ENCODE results near the gene ZNF511. TPM values are rescaled to one million over a fixed set of nuclear protein-coding genes. Genes with fewer than 3 reads are reported as not detected.

The ZNF511 gene
- total and polyA plus RNA-seq, 2 of the 4 experiments (the other 2 are of a cell fraction) = 13.6 to 32.6 TPM

- dilution Hi-C loops (cut with HindIII; ENCODE audit: low sequenced_read_pairs, unreplicated experiment) = no loop called here
- H3K27me3 ChIP-seq (ENCODE audit: control insufficient read depth, insufficient read depth, low read length) = no peaks in the 10 kb centered on the region; the same call in 1 of the 2 replicates
- in situ Hi-C loops (cut with MboI; ENCODE audit: low sequenced_read_pairs) = loop anchor here (25.0 kb wide), 1 partner anchor 601 kb away; no protein-coding TSS in a partner anchor
- no TSS peak for BruUV-seq (replicated peaks)
- H2AK9ac ChIP-seq (replicated peaks; ENCODE audit: low read depth, low read length, poor library complexity) = no peak overlapping the region
- H3K27ac ChIP-seq (ENCODE audit: insufficient read depth, low read length) = no peak overlapping the region
- TF ChIP-seq USF2 (IDR thresholded peaks at IDR 0.05; ENCODE audit: low read depth, low read length) (no peak), CHD1 (IDR thresholded peaks at IDR 0.05; ENCODE audit: low read depth, low read length) (no peak), RFX5 (IDR thresholded peaks at IDR 0.05; ENCODE audit: low read depth, low read length) (no peak), SMC3 (IDR thresholded peaks at IDR 0.05; ENCODE audit: low read depth, low read length) (no peak), RAD21 (IDR thresholded peaks at IDR 0.05; ENCODE audit: low read length) (no peak), POLR2A (IDR thresholded peaks at IDR 0.05; ENCODE audit: low read depth, low read length) (no peak), MXI1 (IDR thresholded peaks at IDR 0.05; ENCODE audit: borderline replicate concordance, low read depth, low read length) (no peak), FOS (IDR thresholded peaks at IDR 0.05; ENCODE audit: low read depth, low read length) (no peak), CEBPB (IDR thresholded peaks at IDR 0.05; ENCODE audit: low read depth, low read length) (no peak), NFE2L2 (IDR thresholded peaks at IDR 0.05; ENCODE audit: low read depth, low read length) (no peak), MAZ (IDR thresholded peaks at IDR 0.05; ENCODE audit: borderline replicate concordance, low read depth, low read length) (no peak)
- TF ChIP-seq, protein P1, sequence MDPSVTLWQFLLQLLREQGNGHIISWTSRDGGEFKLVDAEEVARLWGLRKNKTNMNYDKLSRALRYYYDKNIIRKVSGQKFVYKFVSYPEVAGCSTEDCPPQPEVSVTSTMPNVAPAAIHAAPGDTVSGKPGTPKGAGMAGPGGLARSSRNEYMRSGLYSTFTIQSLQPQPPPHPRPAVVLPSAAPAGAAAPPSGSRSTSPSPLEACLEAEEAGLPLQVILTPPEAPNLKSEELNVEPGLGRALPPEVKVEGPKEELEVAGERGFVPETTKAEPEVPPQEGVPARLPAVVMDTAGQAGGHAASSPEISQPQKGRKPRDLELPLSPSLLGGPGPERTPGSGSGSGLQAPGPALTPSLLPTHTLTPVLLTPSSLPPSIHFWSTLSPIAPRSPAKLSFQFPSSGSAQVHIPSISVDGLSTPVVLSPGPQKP (IDR thresholded peaks at IDR 0.05; ENCODE audit: borderline replicate concordance, low read depth, low read length) = no peak
- TF ChIP-seq, protein P2, sequence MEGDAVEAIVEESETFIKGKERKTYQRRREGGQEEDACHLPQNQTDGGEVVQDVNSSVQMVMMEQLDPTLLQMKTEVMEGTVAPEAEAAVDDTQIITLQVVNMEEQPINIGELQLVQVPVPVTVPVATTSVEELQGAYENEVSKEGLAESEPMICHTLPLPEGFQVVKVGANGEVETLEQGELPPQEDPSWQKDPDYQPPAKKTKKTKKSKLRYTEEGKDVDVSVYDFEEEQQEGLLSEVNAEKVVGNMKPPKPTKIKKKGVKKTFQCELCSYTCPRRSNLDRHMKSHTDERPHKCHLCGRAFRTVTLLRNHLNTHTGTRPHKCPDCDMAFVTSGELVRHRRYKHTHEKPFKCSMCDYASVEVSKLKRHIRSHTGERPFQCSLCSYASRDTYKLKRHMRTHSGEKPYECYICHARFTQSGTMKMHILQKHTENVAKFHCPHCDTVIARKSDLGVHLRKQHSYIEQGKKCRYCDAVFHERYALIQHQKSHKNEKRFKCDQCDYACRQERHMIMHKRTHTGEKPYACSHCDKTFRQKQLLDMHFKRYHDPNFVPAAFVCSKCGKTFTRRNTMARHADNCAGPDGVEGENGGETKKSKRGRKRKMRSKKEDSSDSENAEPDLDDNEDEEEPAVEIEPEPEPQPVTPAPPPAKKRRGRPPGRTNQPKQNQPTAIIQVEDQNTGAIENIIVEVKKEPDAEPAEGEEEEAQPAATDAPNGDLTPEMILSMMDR (conservative IDR thresholded peaks at IDR 0.05; ENCODE audit: low read depth, low read length) = no peak
- H3K14ac ChIP-seq (replicated peaks; ENCODE audit: low read depth, low read length) = no peak overlapping the region
- H3K4ac ChIP-seq (ENCODE audit: low read depth, low read length) = no peak overlapping the region
- H3K18ac ChIP-seq (ENCODE audit: low read depth, low read length) = no peak overlapping the region
- H4K20me1 ChIP-seq (ENCODE audit: insufficient read depth, low read length) = no peaks in the 10 kb centered on the region
- peaks cover 0 to 4% of the 10 kb centered on the region in 2 experiments; a peak in 1 of 4 replicates for H3K79me1 ChIP-seq (ENCODE audit: low read depth in 1 of 2, low read length in 2 of 2)
- H2BK5ac ChIP-seq (ENCODE audit: low read depth, low read length, poor library complexity, severe bottlenecking) = no peak overlapping the region
- H2AFZ ChIP-seq (replicated peaks; ENCODE audit: low read length, poor library complexity) = peak overlapping the region; percentile 3
- H3K9ac ChIP-seq (ENCODE audit: low read depth, low read length) = no peak overlapping the region
- no peak overlapping the region for H2AK5ac ChIP-seq (ENCODE audit: low read depth, low read length)
- ChIA-PET CTCF (interaction anchor here (1.9 kb wide), 1 partner anchor 44 kb away, joined by 5 read pairs; no protein-coding TSS in a partner anchor), POLR2A (ENCODE audit: unreplicated experiment) (no interaction called here)
- ATAC-seq (ENCODE audit: low read depth) (no peak), DNase-seq (no peak)
- H3K36me3 ChIP-seq (ENCODE audit: control insufficient read depth, insufficient read depth, low read length) = no peaks in the 10 kb centered on the region
- no peak overlapping the region for H3K56ac ChIP-seq (ENCODE audit: extremely low read depth, insufficient read depth, low read length)
- no peak overlapping the region for H3K23ac ChIP-seq (ENCODE audit: low read depth, low read length)
- intact Hi-C loops (cut with micrococcal nuclease) = loop anchor here (5.0 kb wide), 1 partner anchor 44 kb away; the partner anchor contains the start of genes TUBGCP2 and ZNF511
- H4K8ac ChIP-seq (ENCODE audit: low read depth in 2 of 2, low read length in 2 of 2) = no peak overlapping the region
- H3K4me1 ChIP-seq (ENCODE audit: control insufficient read depth, insufficient read depth, low read length) = peaks cover 16% of the 10 kb centered on the region
- no peak overlapping the region for H4K5ac ChIP-seq (ENCODE audit: low read depth, low read length)
- no peak overlapping the region for H3K4me3 ChIP-seq (ENCODE audit: insufficient read depth, low read depth, low read length)
- no peak overlapping the region for H2BK15ac ChIP-seq (ENCODE audit: low read depth, low read length)
- H2BK120ac ChIP-seq (ENCODE audit: low read depth, low read length) = no peak overlapping the region
- 100% methylated on average over 2 of the region's 10 CpGs; no CpG with 5 or more reads in 1 of the 2 experiments for WGBS, 2 experiments (ENCODE audit: extremely low coverage in 2 of 2, insufficient read length in 1 of 2)
- no peaks in the 10 kb centered on the region for H3K9me3 ChIP-seq (ENCODE audit: control insufficient read depth, insufficient read depth, low read length)
- H4K91ac ChIP-seq (ENCODE audit: insufficient read depth, low read depth, low read length) = no peak overlapping the region
- no peak overlapping the region for H3K4me2 ChIP-seq (ENCODE audit: low read depth, low read length)
- peaks cover 18% of the 10 kb centered on the region for H3K9me1 ChIP-seq (ENCODE audit: insufficient read depth, low read length)
- H2BK20ac ChIP-seq (ENCODE audit: low read depth, low read length) = no peak overlapping the region
Observed at GRCh38 chr10:133263674-133264073, 45.0 kb upstream of the ZNF511 start.
